ENCODE results near the gene PCGF5. TPM values are rescaled to one million over a fixed set of nuclear protein-coding genes. Genes with fewer than 3 reads are reported as not detected.

Gene PCGF5
- total and polyA plus RNA-seq, 4 donors: 18.9 to 55.5 (median 32.2) TPM

- Histone ChIP-seq H3K4me1 (ENCODE audit: control insufficient read depth in 4 of 4, insufficient read depth in 4 of 4, low read length in 3 of 4) (peaks cover 0 to 11% (median 7%) of the 10 kb centered on the region in 4 donors), H3K9me3 (ENCODE audit: control insufficient read depth in 4 of 4, low read length in 3 of 4) (no peaks in the 10 kb centered on the region), H3K27me3 (ENCODE audit: control insufficient read depth in 4 of 4, insufficient read depth in 4 of 4, low read length in 3 of 4) (no peaks in the 10 kb centered on the region), H3K27ac (ENCODE audit: low read depth in 1 of 2, low read length in 2 of 2) (no peak overlapping the region), H3K36me3 (ENCODE audit: control insufficient read depth in 4 of 4, insufficient read depth in 3 of 4, low read depth in 1 of 4, low read length in 3 of 4) (no peaks in the 10 kb centered on the region), H3K9ac (ENCODE audit: low read depth in 1 of 2, low read length in 2 of 2) (no peak overlapping the region), H3K4me3 (ENCODE audit: low read depth in 1 of 3, low read length in 3 of 3) (no peak overlapping the region)
- TF ChIP-seq, protein P1, sequence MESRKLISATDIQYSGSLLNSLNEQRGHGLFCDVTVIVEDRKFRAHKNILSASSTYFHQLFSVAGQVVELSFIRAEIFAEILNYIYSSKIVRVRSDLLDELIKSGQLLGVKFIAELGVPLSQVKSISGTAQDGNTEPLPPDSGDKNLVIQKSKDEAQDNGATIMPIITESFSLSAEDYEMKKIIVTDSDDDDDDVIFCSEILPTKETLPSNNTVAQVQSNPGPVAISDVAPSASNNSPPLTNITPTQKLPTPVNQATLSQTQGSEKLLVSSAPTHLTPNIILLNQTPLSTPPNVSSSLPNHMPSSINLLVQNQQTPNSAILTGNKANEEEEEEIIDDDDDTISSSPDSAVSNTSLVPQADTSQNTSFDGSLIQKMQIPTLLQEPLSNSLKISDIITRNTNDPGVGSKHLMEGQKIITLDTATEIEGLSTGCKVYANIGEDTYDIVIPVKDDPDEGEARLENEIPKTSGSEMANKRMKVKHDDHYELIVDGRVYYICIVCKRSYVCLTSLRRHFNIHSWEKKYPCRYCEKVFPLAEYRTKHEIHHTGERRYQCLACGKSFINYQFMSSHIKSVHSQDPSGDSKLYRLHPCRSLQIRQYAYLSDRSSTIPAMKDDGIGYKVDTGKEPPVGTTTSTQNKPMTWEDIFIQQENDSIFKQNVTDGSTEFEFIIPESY (IDR thresholded peaks at IDR 0.05): no peak
- TF ChIP-seq FOXA2 (IDR thresholded peaks at IDR 0.05): no peak
- TF ChIP-seq HNF4G (IDR thresholded peaks at IDR 0.05): no peak
- no peak for TF ChIP-seq HNF4A (conservative IDR thresholded peaks at IDR 0.05)
- no peak for TF ChIP-seq REST (IDR thresholded peaks at IDR 0.05)
- no peak for TF ChIP-seq ATF3 (IDR thresholded peaks at IDR 0.05)
- no peak for TF ChIP-seq TAF1 (conservative IDR thresholded peaks at IDR 0.05)
- TF ChIP-seq YY1 (IDR thresholded peaks at IDR 0.05): no peak
- TF ChIP-seq SP1 (IDR thresholded peaks at IDR 0.05): no peak
- TF ChIP-seq, protein P2, sequence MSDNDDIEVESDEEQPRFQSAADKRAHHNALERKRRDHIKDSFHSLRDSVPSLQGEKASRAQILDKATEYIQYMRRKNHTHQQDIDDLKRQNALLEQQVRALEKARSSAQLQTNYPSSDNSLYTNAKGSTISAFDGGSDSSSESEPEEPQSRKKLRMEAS (IDR thresholded peaks at IDR 0.05): no peak
- TF ChIP-seq FOXA1 (IDR thresholded peaks at IDR 0.05): no peak
- WGBS: 72% methylated on average over 3 of the region's 3 CpGs
- no peak for DNase-seq (ENCODE audit: low spot score)
Measured at GRCh38 chr10:91294134-91294906, 73.9 kb downstream of the PCGF5 start.

DNA sequence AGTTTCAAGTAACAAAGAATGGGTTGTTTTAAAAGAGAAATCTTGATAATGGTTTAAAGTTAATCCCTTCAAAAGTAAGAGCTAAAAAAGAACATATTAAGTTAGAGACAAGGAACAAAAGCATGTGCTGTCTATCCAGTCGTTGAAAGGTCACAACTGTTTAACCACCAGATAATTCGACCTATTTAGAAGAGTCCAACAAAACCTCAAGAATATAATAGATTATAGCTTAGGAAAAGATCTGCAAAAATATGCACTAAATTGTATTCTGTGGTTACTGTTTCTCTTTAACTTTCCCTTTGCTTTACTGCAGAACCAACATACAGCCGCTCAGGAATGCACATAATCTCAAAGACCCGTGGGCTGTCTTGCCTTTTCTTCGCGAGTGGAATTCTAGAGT, 74.9 kb downstream of the PCGF5 start:
- Histone ChIP-seq H3K27ac (ENCODE audit: low read depth in 1 of 2, low read length in 2 of 2) (no peak overlapping the region), H3K9me3 (ENCODE audit: control insufficient read depth in 4 of 4, low read length in 3 of 4) (no peaks in the 10 kb centered on the region), H3K9ac (ENCODE audit: low read depth in 1 of 2, low read length in 2 of 2) (no peak overlapping the region), H3K36me3 (ENCODE audit: control insufficient read depth in 4 of 4, insufficient read depth in 3 of 4, low read depth in 1 of 4, low read length in 3 of 4) (no peaks in the 10 kb centered on the region), H3K4me1 (ENCODE audit: control insufficient read depth in 4 of 4, insufficient read depth in 4 of 4, low read length in 3 of 4) (peaks cover 0 to 11% (median 7%) of the 10 kb centered on the region in 4 donors), H3K27me3 (ENCODE audit: control insufficient read depth in 4 of 4, insufficient read depth in 4 of 4, low read length in 3 of 4) (no peaks in the 10 kb centered on the region), H3K4me3 (ENCODE audit: low read depth in 1 of 3, low read length in 3 of 3) (no peak overlapping the region)
- WGBS: 87% methylated on average over 6 of the region's 6 CpGs
- TF ChIP-seq, protein P3, sequence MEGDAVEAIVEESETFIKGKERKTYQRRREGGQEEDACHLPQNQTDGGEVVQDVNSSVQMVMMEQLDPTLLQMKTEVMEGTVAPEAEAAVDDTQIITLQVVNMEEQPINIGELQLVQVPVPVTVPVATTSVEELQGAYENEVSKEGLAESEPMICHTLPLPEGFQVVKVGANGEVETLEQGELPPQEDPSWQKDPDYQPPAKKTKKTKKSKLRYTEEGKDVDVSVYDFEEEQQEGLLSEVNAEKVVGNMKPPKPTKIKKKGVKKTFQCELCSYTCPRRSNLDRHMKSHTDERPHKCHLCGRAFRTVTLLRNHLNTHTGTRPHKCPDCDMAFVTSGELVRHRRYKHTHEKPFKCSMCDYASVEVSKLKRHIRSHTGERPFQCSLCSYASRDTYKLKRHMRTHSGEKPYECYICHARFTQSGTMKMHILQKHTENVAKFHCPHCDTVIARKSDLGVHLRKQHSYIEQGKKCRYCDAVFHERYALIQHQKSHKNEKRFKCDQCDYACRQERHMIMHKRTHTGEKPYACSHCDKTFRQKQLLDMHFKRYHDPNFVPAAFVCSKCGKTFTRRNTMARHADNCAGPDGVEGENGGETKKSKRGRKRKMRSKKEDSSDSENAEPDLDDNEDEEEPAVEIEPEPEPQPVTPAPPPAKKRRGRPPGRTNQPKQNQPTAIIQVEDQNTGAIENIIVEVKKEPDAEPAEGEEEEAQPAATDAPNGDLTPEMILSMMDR (IDR thresholded peaks at IDR 0.05; ENCODE audit: low read depth, low read length, missing input control): no peak
- TF ChIP-seq GABPA (IDR thresholded peaks at IDR 0.05 in 1 of 2, conservative IDR thresholded peaks at IDR 0.05 in 1 of 2): no peak
- TF ChIP-seq NR2F2 (IDR thresholded peaks at IDR 0.05): no peak
- TF ChIP-seq ATF3 (IDR thresholded peaks at IDR 0.05): no peak
- TF ChIP-seq EGR1 (IDR thresholded peaks at IDR 0.05; ENCODE audit: low read depth in 2 of 2): no peak
- no peak for TF ChIP-seq HNF4A (conservative IDR thresholded peaks at IDR 0.05)
- no peak for TF ChIP-seq YY1 (IDR thresholded peaks at IDR 0.05)
- no peak for TF ChIP-seq TAF1 (conservative IDR thresholded peaks at IDR 0.05)
- TF ChIP-seq, protein P2 (IDR thresholded peaks at IDR 0.05): no peak
- TF ChIP-seq RXRA (IDR thresholded peaks at IDR 0.05): no peak
- no peak for TF ChIP-seq RAD21 (IDR thresholded peaks at IDR 0.05)
- TF ChIP-seq SP1 (IDR thresholded peaks at IDR 0.05): no peak
- no peak for TF ChIP-seq FOXA1 (IDR thresholded peaks at IDR 0.05)
- no peak for TF ChIP-seq HNF4G (IDR thresholded peaks at IDR 0.05)
- no peak for DNase-seq (ENCODE audit: low spot score)

Data from liver (tissue), 9 donors.